H1 (cell line): ENCODE measurements around the gene SMYD3. TPM values are rescaled to one million over a fixed set of nuclear protein-coding genes. Genes with fewer than 3 reads are reported as not detected.

Experiments used
- CTCF ChIA-PET: fragments of 300-600 bp; sonication (Branson Sonifier 250); formaldehyde crosslinking; loops from one replicate; lab custom pipeline; 2021; ENCODE audit not compliant: partially characterized antibody; lab: Charles Lee
- POLR2A ChIA-PET: fragments of 300-600 bp; sonication (Branson Sonifier 250); formaldehyde crosslinking; loops from one replicate; lab custom pipeline; 2021; ENCODE audit warnings: inconsistent platforms; ENCODE audit not compliant: partially characterized antibody; lab: Charles Lee
- DNase-seq, 2 experiments: peaks; one replicate each; pipeline versions ENCODE4 v3.0.0 to v3.0.0-alpha.2; 2010 to 2022; ENCODE audit warnings: low spot score in 2 of 2, low read depth in 1 of 2, mixed read lengths in 1 of 2
- FAIRE-seq: peaks from 2 replicates; lab custom pipeline; 2011; peaks lifted over from hg19 to GRCh38; lab: Jason Lieb, UNC
- H2AFZ ChIP-seq: 2 replicates; pipeline ENCODE4 v1.8.1; 2012; ENCODE audit warnings: low read length, inconsistent platforms
- H2AK5ac ChIP-seq: 2 replicates; pipeline ENCODE4 v1.6.1; 2013; ENCODE audit warnings: low read depth, low read length
- H2BK120ac ChIP-seq: replicated peaks from 2 replicates; pipeline ENCODE3; 2013; ENCODE audit warnings: low read depth, low read length, inconsistent platforms
- H2BK12ac ChIP-seq: 2 replicates; pipeline ENCODE4 v1.6.1; 2013; ENCODE audit warnings: low read depth, low read length
- H2BK15ac ChIP-seq: 2 replicates; pipeline ENCODE4 v1.6.1; 2013; ENCODE audit warnings: low read length
- H2BK20ac ChIP-seq: 2 replicates; pipeline ENCODE4 v1.6.1; 2013; ENCODE audit warnings: low read length
- H2BK5ac ChIP-seq: 2 replicates; pipeline ENCODE4 v1.6.1; 2013; ENCODE audit warnings: low read depth, low read length
- H3K14ac ChIP-seq: 2 replicates; pipeline ENCODE4 v1.6.1; 2013; ENCODE audit warnings: inconsistent platforms; ENCODE audit not compliant: insufficient read length
- H3K18ac ChIP-seq: 2 replicates; pipeline ENCODE4 v1.6.1; 2013; ENCODE audit warnings: low read length; ENCODE audit errors: extremely low read depth
- H3K23ac ChIP-seq: 2 replicates; pipeline ENCODE4 v1.6.1; 2013; ENCODE audit warnings: inconsistent platforms; ENCODE audit not compliant: insufficient read length
- H3K23me2 ChIP-seq: 2 replicates; pipeline ENCODE4 v1.6.1; 2013; ENCODE audit warnings: low read depth, low read length
- H3K27ac ChIP-seq: 2 replicates; pipeline ENCODE4 v1.6.1; 2011; ENCODE audit warnings: low read depth, low read length, inconsistent platforms
- H3K27me3 ChIP-seq, 4 experiments: replicated peaks in 1 of 4; 1 replicate in 1 of 4; 2 replicates in 3 of 4; pipeline versions ENCODE4 v1.6.1 to v1.8.1; 2011 to 2013; ENCODE audit warnings: low read length in 3 of 4, mild to moderate bottlenecking in 3 of 4, inconsistent platforms in 2 of 4, mixed read lengths in 2 of 4, moderate library complexity in 1 of 4; ENCODE audit not compliant: control insufficient read depth in 3 of 4, insufficient read depth in 3 of 4; ENCODE audit errors: extremely low read depth in 1 of 4
- H3K36me3 ChIP-seq, 4 experiments: 2 replicates each; pipeline versions ENCODE4 v1.6.1 to v1.8.1; 2011 to 2013; ENCODE audit warnings: mild to moderate bottlenecking in 4 of 4, low read length in 3 of 4, moderate library complexity in 2 of 4, control low read depth in 1 of 4, inconsistent platforms in 1 of 4; ENCODE audit not compliant: insufficient read depth in 4 of 4, control insufficient read depth in 2 of 4
- H3K4ac ChIP-seq: replicated peaks from 2 replicates; pipeline ENCODE3; 2013; ENCODE audit warnings: low read length, low read depth, mixed read lengths, inconsistent platforms; ENCODE audit not compliant: insufficient read length
- H3K4me1 ChIP-seq, 4 experiments: replicated peaks in 1 of 4; 1 replicate in 1 of 4; 2 replicates in 3 of 4; pipeline versions ENCODE4 v1.6.1 to v1.8.1; 2011 to 2013; ENCODE audit warnings: low read length in 3 of 4, inconsistent platforms in 2 of 4, mixed read lengths in 1 of 4; ENCODE audit not compliant: insufficient read depth in 4 of 4, control insufficient read depth in 3 of 4
- H3K4me2 ChIP-seq, 2 experiments: 2 replicates each; pipeline versions ENCODE4 v1.6.1 to v1.8.1; 2011 to 2013; ENCODE audit warnings: low read depth in 2 of 2, low read length in 2 of 2, control low read depth in 1 of 2, inconsistent platforms in 1 of 2, mild to moderate bottlenecking in 1 of 2; ENCODE audit not compliant: insufficient read depth in 1 of 2
- H3K4me3 ChIP-seq, 4 experiments: fragments of 200-600, 300-600 bp in 1 of 4; sonication (generic), shearing (Covaris generic), sonication (Bioruptor Twin) in 1 of 4; 2 replicates each; pipeline versions ENCODE4 v1.5.1 to v1.8.1; 2011 to 2016; ENCODE audit warnings: low read length in 4 of 4, low read depth in 3 of 4, control low read depth in 2 of 4, inconsistent platforms in 2 of 4, mild to moderate bottlenecking in 2 of 4, mixed read lengths in 1 of 4, moderate library complexity in 1 of 4; ENCODE audit not compliant: insufficient read depth in 2 of 4; ENCODE audit errors: extremely low read depth in 1 of 4
- H3K56ac ChIP-seq: replicated peaks from 2 replicates; pipeline ENCODE3; 2013; ENCODE audit warnings: low read depth, mild to moderate bottlenecking, mixed read lengths, low read length, inconsistent platforms; ENCODE audit not compliant: insufficient read length
- H3K79me1 ChIP-seq: 2 replicates; pipeline ENCODE4 v1.6.1; 2013; ENCODE audit warnings: low read depth, low read length, control low read depth
- H3K79me2 ChIP-seq, 2 experiments: 2 replicates each; pipeline versions ENCODE4 v1.6.1 to v1.8.1; 2012 to 2013; ENCODE audit warnings: low read length in 2 of 2, mild to moderate bottlenecking in 2 of 2, inconsistent platforms in 1 of 2; ENCODE audit not compliant: insufficient read depth in 2 of 2, control insufficient read depth in 1 of 2
- H3K9ac ChIP-seq, 4 experiments: replicated peaks in 1 of 4; 1 replicate in 1 of 4; 2 replicates in 3 of 4; pipeline versions ENCODE4 v1.6.1 to v1.8.1; 2011 to 2013; ENCODE audit warnings: low read depth in 3 of 4, low read length in 3 of 4, control low read depth in 2 of 4, mild to moderate bottlenecking in 2 of 4, moderate library complexity in 2 of 4, inconsistent platforms in 1 of 4; ENCODE audit errors: extremely low read depth in 1 of 4
- H3K9me3 ChIP-seq, 2 experiments: 2 replicates each; pipeline versions ENCODE4 v1.6.1 to v1.8.1; 2012 to 2013; ENCODE audit warnings: mild to moderate bottlenecking in 2 of 2, moderate library complexity in 2 of 2, control low read depth in 1 of 2, inconsistent platforms in 1 of 2, low read depth in 1 of 2, low read length in 1 of 2, mixed read lengths in 1 of 2; ENCODE audit not compliant: insufficient read depth in 2 of 2
- H4K20me1 ChIP-seq, 2 experiments: replicated peaks in 1 of 2; 2 replicates each; pipeline versions ENCODE3 to v1.8.1; 2011 to 2013; ENCODE audit warnings: inconsistent platforms in 2 of 2, low read length in 2 of 2, mild to moderate bottlenecking in 1 of 2; ENCODE audit not compliant: insufficient read depth in 2 of 2, control insufficient read depth in 1 of 2
- H4K5ac ChIP-seq: 2 replicates; pipeline ENCODE4 v1.6.1; 2013; ENCODE audit warnings: low read length, low read depth, mixed read lengths, inconsistent platforms; ENCODE audit not compliant: insufficient read length
- H4K8ac ChIP-seq: 2 replicates; pipeline ENCODE4 v1.8.0; 2013; ENCODE audit warnings: mild to moderate bottlenecking, moderate library complexity, low read length, inconsistent platforms; ENCODE audit not compliant: insufficient read depth; ENCODE audit errors: extremely low read depth
- H4K91ac ChIP-seq: replicated peaks from 2 replicates; pipeline ENCODE3; 2013; ENCODE audit warnings: low read length, mixed read lengths, inconsistent platforms; ENCODE audit not compliant: insufficient read length
- CEBPB ChIP-seq: IDR thresholded peaks from 2 replicates; pipeline ENCODE4 v1.6.1; 2012; ENCODE audit warnings: low read depth, low read length
- RBBP5 ChIP-seq: IDR thresholded peaks from 2 replicates; pipeline ENCODE4 v1.7.1; 2012; ENCODE audit warnings: low read depth, mild to moderate bottlenecking, inconsistent platforms, low read length, moderate library complexity, borderline replicate concordance
- WGBS, 2 experiments: shearing (Covaris generic) in 1 of 2; methylation state at CpG; one replicate each; pipeline versions ENCODE4 v1.1.6 to v1.1.7; 2013 to 2015; ENCODE audit warnings: low lambda C conversion rate in 2 of 2, mixed read lengths in 2 of 2, inconsistent platforms in 1 of 2, low coverage in 1 of 2, missing lambda C conversion rate in 1 of 2; ENCODE audit not compliant: insufficient replicate concordance in 2 of 2, insufficient coverage in 1 of 2, insufficient read length in 1 of 2; ENCODE audit errors: extremely low coverage in 1 of 2, missing lambda C conversion rate in 1 of 2; 5-methylcytosine and 5-hydroxymethylcytosine counted together
- polyA plus RNA-seq, 7 experiments: library from polyadenylated mRNA; depleted of rRNA in 3 of 7; stranded (reverse) in 5 of 7; unstranded in 2 of 7; fragments of >200 nt in 5 of 7; fragments of 200-250 nt in 2 of 7; gene quantifications; 1 replicate in 5 of 7; 2 replicates in 1 of 7; 4 replicates in 1 of 7; pipeline versions ENCODE4 v1.2.1 to v1.2.3, GENCODE V29; 2011 to 2013; ENCODE audit warnings: missing spikeins in 2 of 7, mixed read lengths in 2 of 7
- total RNA-seq: library from RNA; stranded (reverse); fragmentation: NEBNext Ultra II Directional; extraction: Animal tissue kit (Norgen Biotek cat#: 25700); gene quantifications from 2 replicates; pipeline ENCODE4 v1.2.1, GENCODE V29; 2021

The SMYD3 gene
- total and polyA plus RNA-seq, 2 of the 8 experiments (the other 6 are each of a cell fraction or from before 2014, with no cell fraction given): 17.3 to 25.4 TPM

DNA sequence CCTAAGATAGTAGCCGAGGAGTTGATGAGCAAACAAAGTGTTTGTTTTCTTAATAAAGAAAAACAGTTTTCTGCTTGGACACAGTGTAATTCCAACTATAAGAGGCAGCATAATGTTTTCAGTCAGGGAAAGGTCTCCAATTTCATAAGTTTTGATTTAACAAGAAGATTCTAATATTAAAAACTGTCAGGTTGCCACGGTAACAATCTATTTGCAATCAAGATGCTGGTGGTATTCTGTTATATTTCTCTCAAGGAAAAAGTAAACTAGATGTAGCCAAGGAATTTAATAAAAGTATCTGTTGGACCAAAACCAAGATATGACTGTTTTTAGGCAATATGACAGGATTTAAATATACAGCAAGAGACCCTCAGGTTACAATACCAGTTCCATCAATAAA, 211.7 kb downstream of the SMYD3 start:
- no peaks in the 10 kb centered on the region for H3K36me3 ChIP-seq
- no peak overlapping the region for H4K8ac ChIP-seq
- H3K79me2 ChIP-seq: no peaks in the 10 kb centered on the region
- no peak overlapping the region for H2BK15ac ChIP-seq
- H3K23me2 ChIP-seq: peaks cover 2% of the 10 kb centered on the region; the same call in 1 of the 2 replicates
- no peaks in the 10 kb centered on the region for H3K79me1 ChIP-seq
- FAIRE-seq: no peak
- no peak overlapping the region for H4K91ac ChIP-seq
- TF ChIP-seq CEBPB: no peak
- TF ChIP-seq RBBP5: no peak
- POLR2A ChIA-PET: no interaction called here
- WGBS, 2 experiments: 95% methylated on average over 2 of the region's 2 CpGs; no CpG with 5 or more reads in 1 of the 2 experiments
- peaks cover 0 to 6% (median 2%) of the 10 kb centered on the region in 4 experiments; a peak in 2 of 7 replicates for H3K4me1 ChIP-seq
- no peak overlapping the region for H2AFZ ChIP-seq
- no peak overlapping the region for H3K18ac ChIP-seq
- H3K23ac ChIP-seq: no peak overlapping the region
- no peak overlapping the region for H3K56ac ChIP-seq
- CTCF ChIA-PET: no interaction called here
- H3K4me3 ChIP-seq: no peak overlapping the region
- H3K9ac ChIP-seq: no peak overlapping the region
- H3K14ac ChIP-seq: no peak overlapping the region
- H4K20me1 ChIP-seq: no peaks in the 10 kb centered on the region
- no peak overlapping the region for H2BK120ac ChIP-seq
- no peaks in the 10 kb centered on the region for H3K27me3 ChIP-seq
- H3K4ac ChIP-seq: no peak overlapping the region
- DNase-seq: no peak
- H3K4me2 ChIP-seq: no peak overlapping the region
- H3K9me3 ChIP-seq: no peaks in the 10 kb centered on the region
- no peak overlapping the region for H2BK20ac ChIP-seq
- H2AK5ac ChIP-seq: no peak overlapping the region
- H4K5ac ChIP-seq: no peak overlapping the region
- H2BK5ac ChIP-seq: no peak overlapping the region
- no peak overlapping the region for H3K27ac ChIP-seq
- H2BK12ac ChIP-seq: no peak overlapping the region
